ENCODE data around the gene FARS2. TPM values are rescaled to one million over a fixed set of nuclear protein-coding genes. Genes with fewer than 3 reads are reported as not detected.

The FARS2 gene
- polyA plus RNA-seq, 3 donors: 12.2 to 21.6 (median 17.7) TPM

GRCh38 chr6:5333658-5334057 lies 72.3 kb downstream of the FARS2 start:
- 80% methylated on average over 1 of the region's 3 CpGs for WGBS (ENCODE audit: insufficient coverage)
- Mint-ChIP-seq H3K36me3 (no peaks in the 10 kb centered on the region), H3K4me3 (no peak overlapping the region), H3K27me3 (ENCODE audit: low read depth in 3 of 3) (no peaks in the 10 kb centered on the region), H3K4me1 (peaks cover 14% of the 10 kb centered on the region), H3K27ac (no peak overlapping the region), H3K9me3 (no peaks in the 10 kb centered on the region)
- no peaks in the 10 kb centered on the region for H3K79me2 ChIP-seq (ENCODE audit: insufficient read depth, low read length)
- H3K36me3 ChIP-seq (replicated peaks in 1 of 2; ENCODE audit: control insufficient read depth in 1 of 2, insufficient read depth in 2 of 2, low read length in 2 of 2): no peaks in the 10 kb centered on the region
- no peak for TF ChIP-seq CTCF (IDR thresholded peaks at IDR 0.05)
- no peaks in the 10 kb centered on the region for H3K27me3 ChIP-seq (ENCODE audit: control insufficient read depth in 2 of 2, insufficient read depth in 2 of 2, low read length in 2 of 2)
- H3K4me3 ChIP-seq (replicated peaks in 1 of 3; ENCODE audit: low read depth in 2 of 3, low read length in 3 of 3): no peak overlapping the region
- no peak overlapping the region for H3K27ac ChIP-seq (ENCODE audit: low read depth in 1 of 2, low read length in 2 of 2)
- no peak for DNase-seq
- H3K4me1 ChIP-seq (ENCODE audit: control insufficient read depth in 1 of 2, insufficient read depth in 2 of 2, low read length in 2 of 2): peaks cover 0 to 11% of the 10 kb centered on the region in 2 donors
- H3K4me2 ChIP-seq (replicated peaks; ENCODE audit: extremely low read depth, low read length, poor library complexity, severe bottlenecking): no peak overlapping the region
- H4K20me1 ChIP-seq (ENCODE audit: insufficient read depth, low read length): no peaks in the 10 kb centered on the region
- intact Hi-C loops (cut with micrococcal nuclease): no loop called here
- H3K9ac ChIP-seq (ENCODE audit: insufficient read depth, low read length, poor library complexity, severe bottlenecking): no peak overlapping the region
- no peak overlapping the region for H2AFZ ChIP-seq (ENCODE audit: insufficient read depth, low read depth, low read length, poor library complexity, severe bottlenecking)
- H3K9me3 ChIP-seq (replicated peaks in 1 of 2; ENCODE audit: control insufficient read depth in 1 of 2, insufficient read depth in 1 of 2, low read length in 2 of 2): no peaks in the 10 kb centered on the region

DNA sequence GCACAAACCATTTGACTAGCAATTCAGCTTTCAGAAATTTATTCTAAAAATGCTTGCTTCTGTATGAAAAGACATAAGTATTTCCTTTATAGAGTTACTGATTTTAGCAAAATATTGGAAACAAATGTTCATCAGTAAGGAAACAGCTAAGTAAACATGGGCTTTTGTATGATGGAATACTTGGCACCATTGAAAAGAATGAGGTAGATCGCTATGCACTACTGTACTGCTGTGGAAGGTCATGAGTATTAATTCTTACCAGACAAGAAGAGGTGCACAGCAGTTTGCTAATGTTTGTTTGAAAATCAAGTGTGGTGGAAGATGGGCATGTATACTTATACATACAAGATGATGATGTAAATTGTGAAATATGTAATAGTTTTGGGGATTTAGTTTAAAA lies 73.0 kb downstream of the FARS2 start:
- Histone ChIP-seq H3K27ac (ENCODE audit: low read depth in 1 of 2, low read length in 2 of 2) (no peak overlapping the region), H3K4me1 (ENCODE audit: control insufficient read depth in 1 of 2, insufficient read depth in 2 of 2, low read length in 2 of 2) (peaks cover 0 to 11% of the 10 kb centered on the region in 2 donors), H4K20me1 (ENCODE audit: insufficient read depth, low read length) (no peaks in the 10 kb centered on the region), H3K79me2 (ENCODE audit: insufficient read depth, low read length) (no peaks in the 10 kb centered on the region), H2AFZ (ENCODE audit: insufficient read depth, low read depth, low read length, poor library complexity, severe bottlenecking) (no peak overlapping the region), H3K4me3 (replicated peaks in 1 of 3; ENCODE audit: low read depth in 2 of 3, low read length in 3 of 3) (no peak overlapping the region), H3K27me3 (ENCODE audit: control insufficient read depth in 2 of 2, insufficient read depth in 2 of 2, low read length in 2 of 2) (no peaks in the 10 kb centered on the region), H3K4me2 (replicated peaks; ENCODE audit: extremely low read depth, low read length, poor library complexity, severe bottlenecking) (no peak overlapping the region), H3K36me3 (replicated peaks in 1 of 2; ENCODE audit: control insufficient read depth in 1 of 2, insufficient read depth in 2 of 2, low read length in 2 of 2) (no peaks in the 10 kb centered on the region), H3K9me3 (replicated peaks in 1 of 2; ENCODE audit: control insufficient read depth in 1 of 2, insufficient read depth in 1 of 2, low read length in 2 of 2) (no peaks in the 10 kb centered on the region), H3K9ac (ENCODE audit: insufficient read depth, low read length, poor library complexity, severe bottlenecking) (no peak overlapping the region)
- DNase-seq: no peak
- intact Hi-C loops (cut with micrococcal nuclease): no loop called here
- H3K4me1 Mint-ChIP-seq: peaks cover 14% of the 10 kb centered on the region
- no peak for TF ChIP-seq CTCF (IDR thresholded peaks at IDR 0.05)
- no peak overlapping the region for H3K4me3 Mint-ChIP-seq
- no peak overlapping the region for H3K27ac Mint-ChIP-seq
- WGBS (ENCODE audit: insufficient coverage): 100% methylated on average over 1 of the region's 1 CpG
- H3K9me3 Mint-ChIP-seq: no peaks in the 10 kb centered on the region
- no peaks in the 10 kb centered on the region for H3K36me3 Mint-ChIP-seq
- H3K27me3 Mint-ChIP-seq (ENCODE audit: low read depth in 3 of 3): no peaks in the 10 kb centered on the region

Data from CD14-positive monocyte (primary cell).